GM12878 (cell line): ENCODE measurements around the gene MTO1. TPM values are rescaled to one million over a fixed set of nuclear protein-coding genes. Genes with fewer than 3 reads are reported as not detected.

Experiments
- CBFB ChIP-seq: IDR thresholded peaks from 2 replicates; pipeline ENCODE4 v1.6.1; 2016; ENCODE audit warnings: antibody characterized with exemption, low read depth
- CHD2 ChIP-seq: IDR thresholded peaks from 2 replicates; pipeline ENCODE4 v1.6.1; 2011; ENCODE audit warnings: low read depth, low read length, improper control_type of control experiment, borderline replicate concordance
- DPF2 ChIP-seq: fragments of 450-650 bp; IDR thresholded peaks from 2 replicates; pipeline ENCODE4 v1.6.1; 2017; ENCODE audit warnings: mild to moderate bottlenecking
- IKZF1 ChIP-seq: fragments of 450-650 bp; conservative IDR thresholded peaks from 2 replicates; pipeline ENCODE4 v1.6.1; 2017; ENCODE audit warnings: antibody characterized with exemption, mild to moderate bottlenecking
- JUND ChIP-seq: IDR thresholded peaks from 2 replicates; pipeline ENCODE4 v1.6.1; 2012; ENCODE audit warnings: low read depth, mild to moderate bottlenecking, low read length, improper control_type of control experiment, moderate library complexity
- KAT2A ChIP-seq: conservative IDR thresholded peaks from 2 replicates; pipeline ENCODE4 v1.6.1; 2011; ENCODE audit warnings: low read depth, low read length; ENCODE audit not compliant: control insufficient read depth
- MEF2B ChIP-seq: fragments of 450-650 bp; IDR thresholded peaks from 2 replicates; pipeline ENCODE4 v1.6.1; 2018; ENCODE audit warnings: mild to moderate bottlenecking, moderate library complexity; ENCODE audit not compliant: partially characterized antibody, poor library complexity, severe bottlenecking
- MTA3 ChIP-seq: IDR thresholded peaks from 2 replicates; pipeline ENCODE4 v1.6.1; 2012; ENCODE audit warnings: low read length, inconsistent platforms, borderline replicate concordance
- NFXL1 ChIP-seq: fragments of 450-650 bp; IDR thresholded peaks from 2 replicates; pipeline ENCODE4 v1.6.1; 2017; ENCODE audit warnings: antibody characterized with exemption, mild to moderate bottlenecking, borderline replicate concordance
- NKRF ChIP-seq: fragments of 450-650 bp; conservative IDR thresholded peaks from 2 replicates; pipeline ENCODE4 v1.6.1; 2017; ENCODE audit warnings: mild to moderate bottlenecking, moderate library complexity
- NR2C1 ChIP-seq: fragments of 450-650 bp; IDR thresholded peaks from 2 replicates; pipeline ENCODE4 v1.6.1; 2017; ENCODE audit warnings: antibody characterized with exemption, mild to moderate bottlenecking, moderate library complexity
- POLR2AphosphoS5 ChIP-seq: IDR thresholded peaks from 2 replicates; pipeline ENCODE4 v1.6.1; 2011; ENCODE audit warnings: mild to moderate bottlenecking, low read length, inconsistent platforms
- PRDM15 ChIP-seq: fragments of 450-650 bp; formaldehyde crosslinking; IDR thresholded peaks from 2 replicates; pipeline ENCODE4 v1.4.0; 2020; ENCODE audit warnings: mild to moderate bottlenecking, moderate library complexity
- RFX5 ChIP-seq: IDR thresholded peaks from 2 replicates; pipeline ENCODE4 v1.6.1; 2011; ENCODE audit warnings: low read depth, low read length, improper control_type of control experiment
- SIN3A ChIP-seq: IDR thresholded peaks from 2 replicates; pipeline ENCODE4 v1.6.1; 2012; ENCODE audit warnings: low read depth, low read length, improper control_type of control experiment
- SIX5 ChIP-seq: IDR thresholded peaks from 2 replicates; pipeline ENCODE4 v1.6.1; 2011; ENCODE audit warnings: mild to moderate bottlenecking, low read depth, low read length, moderate library complexity; ENCODE audit not compliant: severe bottlenecking
- STAT3 ChIP-seq: IDR thresholded peaks from 2 replicates; pipeline ENCODE4 v1.6.1; 2011; ENCODE audit warnings: low read depth, low read length, improper control_type of control experiment
- TBL1XR1 ChIP-seq: IDR thresholded peaks from 2 replicates; pipeline ENCODE4 v1.6.1; 2012; ENCODE audit warnings: low read depth, low read length, improper control_type of control experiment
- ZNF207 ChIP-seq: fragments of 450-650 bp; IDR thresholded peaks from 2 replicates; pipeline ENCODE4 v1.6.1; 2014; ENCODE audit warnings: antibody characterized with exemption, mild to moderate bottlenecking, borderline replicate concordance
- ZNF217 ChIP-seq: fragments of 450-650 bp; IDR thresholded peaks from 2 replicates; pipeline ENCODE4 v1.6.1; 2017; ENCODE audit warnings: antibody characterized with exemption, mild to moderate bottlenecking
- ZNF592 ChIP-seq: fragments of 450-650 bp; IDR thresholded peaks from 2 replicates; pipeline ENCODE4 v1.6.1; 2017; ENCODE audit warnings: mild to moderate bottlenecking, moderate library complexity
- ZSCAN29 ChIP-seq: fragments of 450-650 bp; IDR thresholded peaks from 2 replicates; pipeline ENCODE4 v1.6.1; 2017; ENCODE audit warnings: mild to moderate bottlenecking, moderate library complexity
- polyA plus RNA-seq, 11 experiments: library from polyadenylated mRNA; depleted of rRNA in 4 of 11; unstranded in 6 of 11; stranded (reverse) in 5 of 11; fragments of >200 nt; fragmentation: Nextera tagmentation in 4 of 11; fragmentation: Illumina TruSeq in 1 of 11; extraction: Ambion mirVana in 4 of 11; extraction: Trizol in 1 of 11; gene quantifications; 1 replicate in 1 of 11; 2 replicates in 10 of 11; pipeline versions ENCODE4 v1.2.1 to v1.2.3, GENCODE V29; 2011 to 2016; ENCODE audit warnings: inconsistent platforms in 2 of 11, missing spikeins in 2 of 11, low read depth in 1 of 11
- total RNA-seq, 4 experiments: library from RNA; depleted of rRNA in 3 of 4; stranded (reverse); fragments of >200 nt in 3 of 4; fragmentation: Illumina TruSeq in 1 of 4; extraction: Trizol in 1 of 4; gene quantifications; 2 replicates each; pipeline versions ENCODE4 v1.2.1 to v1.2.3, GENCODE V29; 2013 to 2021

MTO1 gene
- total and polyA plus RNA-seq, 10 of the 15 experiments (the other 5 are each of a cell fraction or from before 2014, with no cell fraction given) = 24.8 to 53.6 (median 33.1) TPM

GRCh38 chr6:73520688-73521350 is 59.3 kb downstream of the MTO1 start, which contains the start of gene EEF1A1 (continued):
- TF ChIP-seq ZNF592 (peak; percentile 75; the same call in 1 of the 2 replicates), IKZF1 (peak; percentile 4), CBFB (peak; percentile 99), NKRF (peak; percentile 87), ZNF207 (peak; percentile 74; the same call in 1 of the 2 replicates), SIN3A (peak; percentile 68; the same call in 1 of the 2 replicates), KAT2A (no peak), STAT3 (no peak), NFXL1 (no peak; the same call in 1 of the 2 replicates), NR2C1 (peak; percentile 20), MEF2B (peak; percentile 15), MTA3 (peak; percentile 58; the same call in 1 of the 2 replicates), ZNF217 (no peak), CHD2 (peak; percentile 93), POLR2AphosphoS5 (peak; percentile 100), JUND (no peak), DPF2 (peak; percentile 55; the same call in 1 of the 2 replicates), SIX5 (no peak), RFX5 (no peak), TBL1XR1 (peak; percentile 92), PRDM15 (CRISPR knock-in tag) (peak; percentile 49; the same call in 1 of the 2 replicates), ZSCAN29 (peak; percentile 99)
